ENCODE results near the gene DGKH.
"Not testable (repeated sequence)": the region's sequence is repeated elsewhere in the genome, so short reads cannot be mapped to it uniquely, and the experiment has no call there.

DGKH gene

DNA sequence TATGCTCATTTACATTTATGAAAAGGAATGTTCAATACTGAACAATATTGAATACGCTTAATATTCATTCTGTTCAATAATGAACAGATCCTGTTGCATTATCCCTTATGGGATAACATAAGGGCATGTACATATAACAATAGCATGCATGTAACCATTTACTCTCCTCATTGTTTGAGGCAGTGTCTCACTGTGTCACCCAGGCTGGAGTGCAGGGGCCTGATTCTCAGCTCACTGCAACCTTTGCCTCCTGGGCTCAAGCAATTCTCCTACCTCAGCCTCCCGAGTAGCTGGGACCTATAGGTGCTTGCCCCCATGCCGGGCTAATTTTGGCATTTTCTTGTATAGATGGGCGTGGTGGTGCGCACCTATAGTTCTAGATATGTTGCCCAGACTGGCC, 4.8 kb upstream of the DGKH start:
- DNase-seq: no peak

DNA sequence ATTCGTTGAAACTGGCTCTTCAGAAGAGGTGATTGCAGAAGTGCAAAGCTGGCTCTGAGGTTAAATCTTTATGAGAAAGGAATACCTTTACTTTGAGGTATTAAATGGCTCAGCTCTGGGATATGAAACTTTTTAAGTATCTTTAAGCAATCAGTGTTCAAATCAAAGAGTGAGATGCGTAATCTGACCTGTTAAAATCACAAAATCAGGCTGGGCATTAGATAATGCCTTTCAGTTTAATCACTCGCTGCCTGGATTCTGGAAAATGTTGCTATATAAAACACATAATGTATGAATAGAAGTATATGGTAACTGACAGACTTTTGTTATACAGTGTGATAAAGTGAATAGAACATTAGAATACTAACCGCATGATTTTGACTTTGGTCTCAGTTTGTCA, 2.0 kb upstream of the DGKH start:
- no peak for DNase-seq

DNA sequence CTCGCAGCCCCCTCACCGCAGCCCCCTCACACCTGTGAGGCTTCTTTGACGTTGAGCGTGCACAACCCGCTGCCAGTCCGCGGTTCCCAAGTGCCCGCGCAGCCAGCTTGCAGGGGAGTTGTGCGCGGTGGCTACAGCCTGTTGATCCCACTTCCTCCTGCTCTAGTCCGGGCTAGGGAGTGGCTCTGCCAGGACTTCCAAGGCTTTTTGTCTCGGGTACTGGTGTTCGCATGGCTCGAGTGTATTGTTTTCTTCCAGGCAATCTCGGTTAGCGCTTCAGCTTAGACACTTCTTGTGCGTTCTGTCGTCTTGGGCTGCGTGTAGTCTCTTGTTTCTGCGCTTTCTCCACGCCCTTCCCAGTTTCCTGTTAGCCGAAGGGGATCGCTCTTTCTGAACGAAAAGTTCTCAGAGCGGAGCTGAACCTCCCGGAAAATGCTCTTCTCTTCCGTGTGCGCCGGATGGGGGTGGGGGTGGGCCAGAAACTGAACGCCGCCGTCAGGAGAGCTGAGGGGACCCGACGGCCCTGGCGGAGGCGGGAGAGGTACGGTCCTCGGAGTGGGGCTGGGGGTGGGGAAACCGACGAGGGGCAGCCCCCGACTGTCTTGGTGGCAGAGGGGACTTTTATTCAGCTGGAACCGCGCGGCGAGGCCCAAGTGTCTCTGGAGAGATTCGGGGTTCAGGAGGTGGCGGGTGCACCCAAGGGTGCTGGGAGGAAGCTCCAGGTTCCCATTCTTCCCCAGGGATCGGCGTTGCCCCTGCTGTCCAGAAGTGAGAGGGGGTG, 697 bp upstream of the DGKH start:
- peak in 1 of 2 experiments; percentile 30 for DNase-seq

DNA sequence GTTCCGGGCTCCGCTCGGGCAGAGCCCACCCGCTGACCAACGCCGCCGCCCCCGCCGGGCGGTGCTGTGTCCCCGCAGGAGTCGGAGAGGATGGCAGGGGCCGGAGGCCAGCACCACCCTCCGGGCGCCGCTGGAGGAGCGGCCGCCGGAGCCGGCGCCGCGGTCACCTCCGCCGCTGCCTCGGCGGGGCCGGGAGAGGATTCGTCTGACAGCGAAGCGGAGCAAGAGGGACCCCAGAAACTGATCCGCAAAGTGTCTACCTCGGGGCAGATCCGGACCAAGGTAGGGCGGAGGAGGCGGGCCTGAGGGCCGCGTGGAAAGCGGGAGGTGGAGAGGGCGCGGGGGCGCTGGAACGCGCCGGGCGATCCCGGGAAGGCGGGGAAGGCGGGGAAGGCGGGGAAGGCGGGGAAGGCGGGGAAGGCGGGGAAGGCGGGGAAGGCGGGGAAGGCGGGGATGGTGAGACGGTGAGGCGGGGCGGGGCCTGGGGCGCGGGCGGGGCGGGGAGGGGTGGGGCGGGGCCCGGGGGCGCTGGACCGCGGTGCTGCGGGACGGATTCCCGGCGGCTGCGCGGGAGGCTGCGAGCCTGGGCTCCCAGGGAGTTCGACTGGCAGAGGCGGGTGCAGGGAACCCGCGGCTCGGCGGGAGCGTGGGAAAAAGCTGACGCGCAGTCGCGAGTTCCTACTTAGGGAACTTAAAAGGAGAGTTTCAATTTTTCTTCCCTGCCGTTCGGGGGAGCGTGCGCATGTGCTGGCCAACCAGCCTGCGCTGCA, 421 bp downstream of the DGKH start:
- DNase-seq: peak; percentile 50 to 65

DNA sequence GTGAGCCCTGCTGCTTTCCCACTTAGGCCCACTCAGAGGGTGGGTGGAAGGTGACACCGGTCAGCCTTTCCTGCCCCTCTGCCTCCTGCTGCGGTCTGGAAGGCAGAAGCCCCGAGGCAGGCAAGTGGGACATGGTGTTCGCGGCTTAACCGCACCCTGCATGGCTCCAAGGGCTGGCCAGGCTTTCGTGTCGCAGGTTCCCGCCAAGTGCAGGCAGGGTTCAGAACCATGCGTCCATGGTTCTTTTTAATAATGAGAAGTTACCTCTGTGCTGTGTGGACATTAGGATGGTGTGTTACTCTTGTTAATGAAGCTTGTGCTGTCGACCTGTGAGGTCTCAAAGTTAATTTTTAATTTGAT, 986 bp downstream of the DGKH start:
- no peak for DNase-seq

DNA sequence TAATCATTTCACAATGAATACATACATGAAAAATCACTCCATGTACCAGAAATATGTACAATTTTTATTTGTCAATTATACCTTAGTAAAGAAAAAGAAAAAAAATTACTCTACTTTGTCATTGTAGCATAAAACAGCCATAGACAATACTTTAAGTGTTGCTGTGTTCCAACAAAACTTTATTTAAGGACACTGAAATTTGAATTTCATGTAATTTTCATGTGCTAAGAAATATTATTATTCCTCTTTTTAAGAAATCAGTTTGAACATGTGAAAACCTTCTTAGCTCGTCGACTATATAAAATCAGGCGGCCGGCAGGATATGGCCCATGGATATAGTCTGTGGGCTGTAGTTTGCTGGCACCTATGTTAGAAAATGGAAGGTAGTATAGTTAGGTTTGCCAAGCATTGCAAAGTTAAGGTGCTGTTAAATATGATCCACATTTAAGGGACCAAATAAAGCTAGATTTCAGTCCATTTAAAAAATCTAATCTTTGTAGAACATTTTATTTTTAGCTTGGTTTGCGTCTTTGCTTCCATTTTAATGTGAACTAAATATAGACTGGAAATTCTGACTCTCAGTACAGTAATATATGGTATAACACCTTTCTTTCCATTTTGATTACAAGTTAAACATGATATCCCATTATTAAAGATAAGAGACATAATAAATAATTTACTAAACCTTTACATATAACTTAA, 6.5 kb downstream of the DGKH start:
- no peak for DNase-seq

DNA sequence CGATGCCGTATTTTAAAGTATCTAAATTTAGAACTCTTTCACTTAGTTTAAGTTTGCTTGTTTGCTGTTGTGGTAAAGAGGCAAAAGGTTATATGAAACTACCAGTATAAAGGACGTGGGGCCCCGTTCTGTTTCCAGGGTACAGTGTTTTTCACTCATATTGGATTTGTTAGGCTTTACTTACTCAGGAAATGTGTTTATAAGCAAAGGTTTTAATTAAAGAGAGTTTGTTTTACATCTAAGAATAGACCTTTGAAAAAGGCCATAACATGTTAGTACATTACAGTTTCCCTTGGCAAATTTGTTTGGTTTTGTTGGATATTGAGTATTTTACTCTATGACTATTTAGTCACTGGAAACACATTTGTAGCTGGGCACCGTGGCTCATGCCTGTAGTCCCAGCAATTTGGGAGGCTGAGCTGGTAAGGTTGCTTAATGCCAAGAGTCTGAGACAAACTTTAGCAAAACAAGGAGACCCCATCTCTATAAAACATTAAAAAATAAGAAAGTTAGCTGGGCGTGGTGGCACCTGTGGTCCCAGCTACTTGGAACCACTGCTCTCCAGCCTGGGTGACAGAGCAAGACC, 7.1 kb downstream of the DGKH start:
- no peak for DNase-seq

DNA sequence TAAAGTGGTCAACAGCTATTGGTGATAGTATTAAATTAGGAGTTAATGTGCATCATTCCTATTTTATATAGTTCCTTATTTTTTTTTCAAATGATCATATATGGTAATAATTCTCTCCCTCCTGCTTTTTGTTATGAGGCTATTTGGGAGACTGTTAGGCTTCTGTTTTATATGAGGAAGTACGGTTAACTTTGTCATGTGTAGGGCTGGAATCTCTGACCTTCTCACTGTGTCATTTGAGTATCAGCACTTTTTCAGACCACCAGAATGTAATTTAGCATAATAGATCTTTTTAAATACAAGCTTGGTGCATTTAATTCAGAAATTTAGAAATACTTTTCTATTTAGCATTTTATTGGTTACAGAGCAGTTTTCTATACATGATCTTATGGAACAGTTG, 7.7 kb downstream of the DGKH start:
- no peak for DNase-seq

DNA sequence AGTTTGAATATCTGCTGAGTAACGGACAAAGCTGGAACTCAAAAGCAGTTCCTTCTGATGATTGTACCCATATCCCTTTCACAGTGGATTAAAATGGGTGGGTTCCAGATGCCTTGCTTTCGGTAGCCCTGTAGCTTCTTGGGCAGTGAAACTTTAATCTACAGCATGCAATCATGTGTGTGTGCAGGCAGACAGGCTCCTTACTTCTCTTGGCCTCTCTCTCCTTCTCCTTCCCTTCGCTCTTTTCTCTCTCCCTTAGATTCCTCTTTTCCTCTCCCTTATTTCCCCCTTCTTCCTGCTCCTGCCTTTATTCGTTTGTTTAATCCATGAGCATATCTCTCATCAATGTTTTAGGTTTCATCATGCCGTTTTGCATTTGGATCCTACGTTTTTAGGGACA, 8.1 kb downstream of the DGKH start:
- DNase-seq: no peak

DNA sequence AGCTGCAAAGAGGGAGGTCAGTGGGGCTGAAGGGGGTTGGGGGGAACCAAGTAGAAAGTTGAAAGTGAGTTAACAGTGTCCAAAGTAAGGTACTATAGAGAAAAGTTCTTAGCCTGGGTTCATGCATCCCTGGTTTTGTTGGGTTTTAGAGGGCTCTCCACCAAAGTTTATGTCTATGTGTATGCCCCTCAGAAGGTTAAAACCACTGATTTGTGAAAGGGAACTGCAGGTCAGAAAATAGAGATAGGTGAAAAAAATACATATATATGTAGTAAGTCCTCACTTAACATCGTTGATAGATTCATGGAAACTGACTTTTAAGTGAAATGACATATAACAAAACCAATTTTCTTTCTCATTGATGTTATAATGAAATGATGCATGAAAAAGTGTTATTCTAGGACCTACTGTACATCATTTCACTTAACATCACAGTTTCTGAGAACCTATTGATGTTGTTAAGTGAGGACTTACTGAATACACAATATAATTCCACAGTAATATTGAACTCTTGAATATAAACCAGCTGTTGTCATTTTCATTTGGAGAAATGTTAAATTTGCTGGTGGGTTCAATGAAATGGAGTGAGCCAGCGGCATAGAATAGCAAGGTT, 9.6 kb downstream of the DGKH start:
- no peak for DNase-seq

DNA sequence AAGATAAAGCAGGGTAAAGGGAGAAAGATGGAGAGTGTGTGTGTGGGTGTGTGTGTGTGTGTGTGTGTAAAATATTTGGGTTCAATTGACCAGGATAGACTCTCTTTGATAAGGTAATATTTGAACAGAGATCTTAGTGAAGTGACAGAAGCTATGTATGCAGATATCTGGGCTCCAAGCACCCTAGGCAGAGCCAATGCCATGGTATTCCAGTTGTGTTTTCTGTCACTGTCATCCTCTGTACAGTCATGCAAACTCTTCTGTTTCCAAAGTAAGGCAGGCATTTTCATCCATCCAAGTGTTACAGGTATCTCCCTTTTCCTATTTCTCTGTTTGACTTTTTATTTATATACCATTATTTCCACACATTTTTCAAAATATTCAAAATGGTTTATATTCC, 13.5 kb downstream of the DGKH start:
- DNase-seq: no peak

DNA sequence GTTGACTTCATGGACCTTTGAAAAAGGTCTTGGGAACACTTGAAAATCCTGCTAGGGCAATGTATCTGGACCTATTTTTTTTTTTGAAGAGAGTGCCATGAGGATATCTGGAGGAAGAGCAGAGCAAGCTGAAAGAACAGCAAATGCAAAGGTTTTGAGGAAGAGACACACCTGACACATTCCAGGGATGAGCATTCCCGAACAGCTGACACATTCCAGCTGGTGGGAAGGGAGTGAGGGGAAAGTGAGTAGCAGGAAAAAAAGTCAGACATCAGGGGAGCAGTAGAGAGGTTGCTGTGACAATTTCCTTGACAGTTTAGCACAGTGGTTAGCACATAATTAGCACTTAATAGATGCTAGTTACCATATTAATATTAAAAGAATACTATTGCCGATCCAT, 14.7 kb downstream of the DGKH start:
- DNase-seq: no peak

DNA sequence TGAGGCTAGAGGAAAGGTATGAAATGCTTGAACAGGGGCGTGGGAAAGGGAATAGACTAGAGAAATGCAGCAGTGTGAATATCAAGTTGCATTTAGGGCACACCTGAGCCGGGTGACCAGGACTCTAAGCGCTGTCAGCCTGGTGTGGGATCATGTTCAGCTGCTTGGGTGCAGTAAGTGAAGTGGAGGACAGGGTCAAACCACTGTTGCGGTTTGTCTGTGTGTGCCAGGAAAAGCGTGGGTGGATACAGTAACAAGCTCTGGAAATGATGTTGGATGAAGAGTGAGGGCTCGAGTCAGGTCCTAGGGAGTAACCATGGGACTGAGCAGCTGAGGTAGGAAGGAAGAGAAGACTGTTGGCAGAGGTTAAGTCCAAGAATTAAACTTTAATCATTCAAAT, 15.8 kb downstream of the DGKH start:
- DNase-seq: no peak

DNA sequence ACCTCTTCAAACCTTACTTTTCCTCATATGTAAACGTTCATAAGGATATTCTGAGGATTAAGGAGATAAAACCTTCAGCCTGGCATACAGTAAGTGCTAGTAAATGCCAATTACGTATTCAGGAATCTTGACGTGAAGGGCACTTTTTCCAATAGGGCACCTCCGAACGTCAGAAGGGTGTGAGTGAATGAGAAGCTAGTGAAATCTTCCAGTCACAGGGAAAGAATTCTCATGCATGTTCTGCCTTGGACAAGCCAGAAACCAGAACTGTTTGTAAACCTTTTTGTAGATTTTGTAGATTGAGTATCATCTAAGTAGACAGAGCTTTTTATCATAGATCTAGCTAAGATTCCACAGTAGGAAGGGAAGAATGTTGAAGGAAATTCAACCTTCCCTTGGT, 16.5 kb downstream of the DGKH start:
- DNase-seq: no peak

DNA sequence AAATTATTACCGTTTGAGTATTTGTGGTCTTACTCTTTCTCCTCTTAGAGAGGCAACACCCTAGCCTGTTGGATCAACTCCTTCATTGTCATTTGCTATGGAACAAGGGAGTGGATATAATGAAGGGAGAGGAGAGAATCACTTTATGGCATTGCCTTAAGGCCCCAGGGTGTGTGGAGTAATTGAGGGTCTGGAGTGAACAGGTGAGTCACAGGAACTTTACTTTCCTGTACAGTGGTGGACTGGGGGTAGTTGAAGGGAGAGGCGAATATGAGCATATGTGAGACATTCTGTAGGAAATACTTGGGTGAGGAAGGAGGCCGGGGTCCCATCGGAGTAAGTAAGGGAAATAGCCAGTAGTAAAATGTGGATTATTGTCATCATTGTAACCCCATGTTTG, 17.0 kb downstream of the DGKH start:
- DNase-seq: no peak

DNA sequence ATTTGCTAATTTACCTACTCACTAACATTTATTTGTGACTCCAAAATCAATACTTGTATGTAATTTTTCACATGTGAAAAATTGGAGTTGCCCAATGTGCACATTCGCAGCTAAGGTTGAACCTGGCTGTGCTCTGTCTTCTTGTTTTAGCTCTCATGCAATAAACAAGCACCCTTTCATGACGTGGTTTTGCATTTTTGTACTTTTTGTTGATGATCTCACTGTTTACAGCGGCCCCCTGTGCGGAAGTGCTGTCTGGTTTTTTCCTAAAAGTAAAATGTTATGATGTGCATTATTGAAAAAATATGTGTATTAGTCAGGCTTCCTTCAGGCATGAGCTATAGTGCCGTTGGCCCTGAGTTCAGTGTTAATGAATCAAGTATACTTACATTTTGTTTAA, 18.1 kb downstream of the DGKH start:
- DNase-seq: no peak

DNA sequence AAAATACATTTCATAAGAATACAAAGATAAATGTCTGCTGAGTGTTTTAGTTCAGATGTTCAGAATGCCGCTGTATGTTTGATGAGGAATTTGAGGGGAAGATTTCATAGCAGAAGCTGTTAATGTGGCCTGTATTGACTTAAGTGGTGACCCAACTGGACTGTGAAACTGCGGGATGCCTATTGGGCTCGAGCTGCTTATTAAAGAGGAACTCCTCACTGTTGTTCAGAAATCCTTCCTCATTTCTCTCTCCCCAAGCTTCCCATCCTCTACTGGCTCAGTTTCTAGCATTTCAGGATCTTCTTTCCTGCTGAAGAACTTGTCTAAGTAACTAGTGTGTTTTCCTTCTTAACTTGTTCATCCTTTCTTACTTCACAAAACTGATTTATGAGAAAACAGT, 20.4 kb downstream of the DGKH start:
- DNase-seq: no peak

DNA sequence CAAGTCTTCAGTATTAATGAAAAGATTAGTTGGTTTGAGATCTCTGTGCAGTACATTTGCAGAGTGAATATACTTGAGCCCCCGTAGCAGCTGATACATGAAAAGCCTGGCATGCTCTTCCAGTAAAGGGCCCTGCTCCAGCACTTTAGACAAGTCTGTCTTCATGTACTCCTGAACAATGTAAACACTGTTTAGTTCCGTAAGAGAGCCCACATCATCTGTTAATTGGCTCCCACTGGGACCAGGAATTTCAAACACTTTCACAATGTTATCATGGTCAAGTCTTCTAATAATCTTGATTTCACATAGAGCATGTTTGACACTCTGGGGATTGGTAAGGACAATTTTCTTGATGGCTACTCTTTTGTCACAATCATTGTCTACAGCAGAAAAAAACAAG, 22.2 kb downstream of the DGKH start:
- not testable (repeated sequence) for DNase-seq

DNA sequence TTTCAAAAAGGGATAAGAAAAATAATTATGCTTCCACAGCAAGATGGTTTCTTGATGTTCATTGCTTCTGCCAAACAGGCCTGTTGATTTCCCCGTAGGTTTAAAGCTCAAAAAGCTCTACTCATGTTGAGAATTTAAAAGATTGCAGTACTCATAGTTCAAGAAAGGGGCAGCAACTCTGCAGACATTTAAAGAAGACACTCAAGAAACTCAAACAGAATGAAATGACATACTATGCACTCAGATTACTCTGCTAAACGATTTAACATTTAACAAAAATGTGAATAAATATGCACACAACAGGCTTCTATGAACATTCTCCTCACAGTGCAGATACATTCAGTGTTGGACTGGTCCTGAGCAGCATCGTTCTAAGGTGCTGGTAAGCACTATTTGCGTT, 22.7 kb downstream of the DGKH start:
- not testable (repeated sequence) for DNase-seq

DNA sequence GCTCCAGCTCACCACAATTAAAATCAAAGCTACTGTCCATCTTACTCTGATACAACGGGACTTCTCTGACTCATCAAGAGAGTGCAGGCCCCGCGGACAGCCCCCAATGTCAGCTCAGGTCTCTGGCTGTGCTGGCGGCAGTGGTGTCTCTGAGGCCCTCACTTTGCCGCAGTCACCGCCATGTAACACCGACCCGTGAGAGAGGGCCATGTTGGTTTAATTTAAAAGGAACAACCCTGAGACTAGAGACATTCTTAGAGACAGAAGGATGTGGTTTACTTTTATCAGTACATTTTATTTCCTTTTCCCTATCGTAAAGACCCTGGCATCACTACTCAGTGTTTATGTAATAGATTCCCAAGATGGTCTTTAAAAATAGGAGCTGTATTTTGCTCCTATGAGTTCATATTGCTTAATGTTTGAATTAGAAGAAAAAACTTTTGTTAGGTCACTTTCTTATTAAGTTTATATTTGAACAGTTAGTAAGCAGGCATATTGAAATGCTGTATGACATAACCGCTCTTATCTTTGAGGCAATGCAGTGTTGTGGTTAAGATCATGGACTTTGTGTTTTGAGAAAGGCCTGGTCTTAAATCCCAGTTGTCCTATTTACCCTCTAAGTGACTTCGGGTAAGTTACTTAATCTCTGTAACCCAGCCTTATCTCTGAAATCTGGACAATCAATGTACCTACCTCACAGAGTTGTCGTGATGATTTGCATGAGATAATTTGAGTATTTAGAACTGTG, 23.4 kb downstream of the DGKH start:
- DNase-seq: no peak

DNA sequence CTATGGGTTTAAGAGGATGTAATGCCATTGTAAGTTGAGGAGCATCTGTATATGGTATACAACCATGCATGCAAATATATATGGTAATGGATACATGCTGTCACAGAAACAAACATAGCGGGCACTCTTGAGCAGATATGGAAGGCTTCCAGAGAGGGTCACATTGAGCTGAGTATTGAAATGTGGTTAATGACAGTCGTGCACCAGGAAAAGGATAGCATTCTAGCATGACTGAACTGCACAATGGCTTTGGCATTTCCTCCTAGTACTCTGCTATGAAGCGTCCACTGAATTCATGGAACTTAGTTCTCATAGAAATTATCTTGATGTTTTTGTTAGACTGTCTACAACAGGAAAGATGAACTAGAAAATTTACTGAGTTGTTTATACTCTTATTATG, 25.2 kb downstream of the DGKH start:
- DNase-seq: no peak

DNA sequence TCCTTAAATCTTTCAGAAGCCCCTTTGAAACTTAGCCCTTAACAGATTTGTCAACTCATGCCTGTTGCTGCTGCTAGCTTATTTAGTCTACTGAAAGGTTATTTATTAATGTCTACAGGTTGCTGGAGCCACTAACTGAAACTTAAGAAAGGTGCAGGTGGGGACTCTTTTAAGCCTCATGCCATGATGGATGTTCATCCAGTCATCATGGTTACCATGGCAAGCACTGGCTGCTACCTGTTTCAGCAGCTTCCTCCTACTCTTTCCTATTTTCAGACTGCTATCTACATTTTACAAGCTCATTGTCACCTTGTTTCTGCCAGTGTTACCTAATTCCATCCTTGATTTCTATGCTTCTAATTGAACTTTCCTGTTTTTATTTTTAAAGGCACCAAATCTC, 27.1 kb downstream of the DGKH start:
- no peak for DNase-seq

DNA sequence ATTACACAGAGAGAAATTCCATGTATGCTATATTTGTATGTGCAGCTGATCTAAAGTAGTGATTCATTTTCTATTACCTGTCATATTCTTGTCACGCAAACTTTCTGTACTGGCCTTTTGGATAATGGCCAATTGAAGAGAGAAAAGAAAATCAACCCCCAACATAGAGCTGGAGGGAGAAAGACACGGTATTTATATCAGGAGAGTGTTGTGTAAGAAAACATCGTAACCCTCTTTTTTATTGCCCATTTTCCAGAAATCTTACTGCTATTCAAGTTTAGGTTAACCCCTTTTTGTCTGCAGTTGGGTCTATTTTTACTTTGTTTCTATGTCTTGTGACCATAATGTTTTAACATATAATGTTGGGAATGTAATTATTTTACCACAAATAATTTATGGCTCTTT, 27.9 kb downstream of the DGKH start:
- DNase-seq: no peak

Measured in stimulated activated CD4-positive, alpha-beta T cell treated with anti-CD3 and anti-CD28 coated beads, Interleukin-4, amount 100 ng/mL, for 4 hours (primary cell).